GM19463 (cell line): ENCODE results near the gene ERBB2.
"Not testable (repeated sequence)": the region's sequence is repeated elsewhere in the genome, so short reads cannot be mapped to it uniquely, and the experiment has no call there.

Experiments
- ATAC-seq: cut with Tn5 transposase; IDR thresholded peaks from one replicate; pipeline ENCODE4 v1.9.1; 2021; ENCODE audit warnings: mild to moderate bottlenecking, moderate library complexity; ENCODE audit not compliant: unreplicated experiment

The ERBB2 gene

DNA sequence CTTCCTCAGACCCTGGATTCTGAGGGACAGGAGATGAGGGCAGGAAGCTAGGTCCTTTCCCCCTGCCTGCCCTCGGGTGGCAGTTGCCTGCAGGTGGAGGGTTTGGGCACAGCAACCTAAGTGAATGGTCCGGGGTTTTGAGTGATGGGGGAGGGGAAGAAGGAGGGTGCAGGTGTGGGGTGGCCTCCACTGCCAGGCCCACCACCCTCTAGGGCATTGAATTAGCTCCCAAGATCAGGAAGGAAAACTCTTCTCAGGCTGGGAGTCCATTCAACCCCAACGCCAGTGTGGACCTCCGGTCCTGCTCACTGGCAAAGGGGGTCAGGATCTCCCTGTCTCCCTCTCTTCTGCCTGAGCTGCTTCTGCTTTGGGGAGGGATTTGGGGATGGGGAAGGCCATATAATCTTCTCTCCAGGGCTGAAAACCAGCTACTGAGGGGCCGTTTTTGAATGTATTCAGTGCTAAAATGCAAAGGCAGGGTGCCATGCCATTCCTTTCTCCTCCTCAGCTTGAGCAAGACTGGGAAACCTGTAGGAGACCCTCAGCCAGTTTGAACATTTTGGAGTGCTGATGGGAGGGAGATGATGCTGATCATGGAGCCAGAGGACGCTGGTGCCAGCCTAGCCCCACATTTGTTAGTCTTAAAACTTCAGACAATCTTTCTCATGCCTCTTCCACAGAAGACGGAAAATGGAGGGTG lies 56.7 kb downstream of the ERBB2 start:
- ATAC-seq = no peak

DNA sequence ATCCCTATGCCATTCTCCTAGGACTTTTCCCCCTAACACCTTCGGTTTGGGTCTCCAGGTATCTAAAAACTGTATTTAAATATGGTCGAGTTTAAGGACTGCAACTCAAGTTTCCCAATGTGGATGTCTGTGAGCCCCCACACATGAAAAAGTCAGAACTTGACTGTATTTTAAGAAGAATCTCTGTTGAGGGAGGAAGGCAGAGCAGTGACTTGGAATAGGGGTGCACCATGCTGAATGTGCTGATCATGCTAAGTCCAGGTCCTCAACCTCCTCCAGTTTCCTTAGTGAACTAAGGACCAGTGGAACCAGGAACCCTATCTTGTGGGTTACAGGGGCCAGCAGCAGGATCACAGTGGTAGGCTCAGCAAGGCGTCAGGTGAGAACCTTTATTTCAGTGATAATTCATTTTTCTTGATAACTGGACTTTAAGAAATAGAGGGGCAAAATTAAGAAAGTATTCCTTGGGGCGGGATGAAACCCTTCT lies 57.4 kb downstream of the ERBB2 start:
- no peak for ATAC-seq

- ATAC-seq = peak; percentile 20
These were observed 58.3 kb downstream of the ERBB2 start for GRCh38 chr17:39757931-39758873.

DNA sequence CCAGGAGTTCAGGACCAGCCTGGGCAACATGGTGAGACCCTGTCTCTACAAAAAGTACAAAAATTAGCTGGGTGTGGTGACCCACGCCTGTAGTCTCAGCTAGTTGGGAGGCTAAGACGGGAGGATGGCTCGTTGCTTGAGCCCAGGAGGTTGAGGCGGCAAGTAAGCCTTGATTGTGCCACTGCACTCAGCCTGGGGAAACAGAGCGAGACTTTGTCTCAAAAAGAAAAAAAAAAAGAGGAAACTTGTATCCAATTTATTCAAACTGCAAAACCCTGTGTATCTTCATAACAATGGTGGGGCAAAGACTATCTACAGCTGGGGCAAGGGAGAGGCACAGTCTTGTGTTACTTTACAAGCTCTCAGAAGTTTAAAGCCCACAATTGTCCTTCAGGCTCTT lies 59.3 kb downstream of the ERBB2 start:
- ATAC-seq = no peak

DNA sequence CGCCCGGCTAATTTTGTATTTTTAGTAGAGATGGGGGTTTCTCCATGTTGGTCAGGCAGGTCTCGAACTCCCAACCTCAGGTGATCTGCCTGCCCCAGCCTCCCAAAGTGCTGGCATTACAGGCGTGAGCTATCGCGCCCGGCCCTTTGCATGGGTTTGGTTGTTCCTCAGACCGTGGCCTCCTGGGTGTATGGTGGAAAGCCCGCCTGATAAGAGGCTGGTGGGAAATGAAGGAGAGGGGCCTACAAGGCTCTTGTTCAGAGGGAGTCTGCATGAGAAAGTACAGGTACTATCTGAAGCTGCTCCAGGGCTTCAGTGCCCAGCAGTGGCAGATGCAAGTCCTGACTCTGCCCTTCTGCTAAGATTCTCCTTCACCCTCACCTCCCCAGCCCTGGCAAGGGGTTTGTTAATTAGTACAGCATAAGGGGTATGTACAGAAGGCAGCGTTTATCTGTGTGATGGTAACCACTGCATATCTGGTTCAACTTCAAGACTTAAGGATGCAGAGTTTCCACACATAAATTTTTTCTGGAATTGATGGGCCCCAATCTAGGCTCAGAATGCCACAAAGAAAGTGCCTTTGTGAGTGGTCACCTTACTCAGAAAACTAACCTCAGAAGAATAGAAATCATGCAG lies 62.1 kb downstream of the ERBB2 start:
- ATAC-seq = no peak

GRCh38 chr17:39763051-39763820 lies 63.4 kb downstream of the ERBB2 start:
- ATAC-seq = no peak

DNA sequence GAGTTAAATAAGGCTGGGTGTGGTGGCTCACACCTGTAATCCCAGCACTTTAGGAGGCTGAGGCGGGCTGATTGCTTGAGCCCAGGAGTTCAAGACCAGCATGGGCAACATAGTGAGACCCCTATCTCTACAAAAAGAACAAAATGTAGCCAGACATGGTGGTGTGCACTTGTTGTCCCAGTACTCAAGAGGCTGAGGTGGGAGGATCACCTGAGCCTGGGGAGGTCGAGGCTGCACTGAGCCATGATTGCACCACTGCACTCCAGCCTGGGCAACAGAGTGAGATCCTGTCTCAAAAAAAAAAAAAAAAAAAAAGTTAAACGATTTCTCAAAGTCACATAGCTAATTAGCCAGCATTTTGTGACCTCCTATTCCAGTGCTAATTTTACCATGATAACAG lies 64.3 kb downstream of the ERBB2 start:
- ATAC-seq = not testable (repeated sequence)

DNA sequence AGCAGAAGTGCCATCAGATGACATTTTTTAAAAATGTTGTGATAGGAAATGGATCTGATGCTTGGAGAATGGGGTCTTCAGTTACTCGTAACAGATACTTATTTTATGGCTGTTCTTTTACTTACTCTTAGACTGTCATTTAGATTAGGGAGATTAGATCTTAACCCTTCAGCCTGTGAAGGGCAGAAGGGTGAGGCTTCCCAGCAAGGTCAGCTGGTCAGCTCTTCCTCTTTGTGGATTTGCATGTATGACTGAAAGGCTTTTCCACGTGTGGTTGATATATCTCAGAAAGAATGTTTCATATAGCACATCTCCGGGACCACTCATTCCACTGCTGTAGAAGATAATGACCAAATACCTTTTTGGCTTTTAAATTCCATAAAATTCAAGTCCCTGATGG lies 65.3 kb downstream of the ERBB2 start:
- ATAC-seq = no peak

DNA sequence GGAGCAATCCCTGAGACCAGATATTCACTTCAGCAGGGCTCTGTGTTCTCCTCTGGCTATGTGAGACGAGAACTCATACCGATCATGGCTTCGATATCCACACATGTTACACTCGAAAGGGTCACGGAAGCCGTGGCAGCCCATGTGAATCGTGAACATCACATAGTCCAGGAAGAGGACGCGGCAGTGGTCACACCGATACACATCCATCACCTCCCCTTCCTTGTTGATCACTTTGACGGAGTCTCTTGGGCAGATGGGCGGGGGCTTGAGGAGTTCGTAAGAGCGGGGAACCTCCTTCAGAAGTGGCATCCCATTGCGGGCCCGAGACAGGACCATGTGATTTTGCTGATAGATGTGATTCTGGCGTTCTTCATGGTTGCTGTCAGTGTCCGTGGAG lies 65.9 kb downstream of the ERBB2 start:
- ATAC-seq = no peak

DNA sequence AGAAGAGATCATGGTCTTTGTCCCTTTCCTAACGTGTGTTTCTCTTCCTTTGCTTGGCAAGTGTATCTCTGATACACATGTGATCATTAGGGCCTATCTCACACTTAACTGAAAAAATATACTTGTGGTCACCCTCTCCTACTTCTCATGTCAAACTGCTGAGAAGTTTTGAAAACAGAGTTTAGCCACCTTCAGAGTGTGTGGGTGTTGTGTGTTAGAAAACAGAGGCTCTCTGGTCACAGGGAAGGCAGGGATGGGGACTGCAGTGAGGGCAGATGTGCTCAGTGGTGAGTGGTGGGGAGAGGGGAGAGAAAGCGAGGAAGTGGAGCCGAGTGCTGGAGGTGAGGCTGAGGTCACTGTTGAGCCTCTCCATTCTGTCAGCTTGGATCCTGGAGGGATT lies 67.3 kb downstream of the ERBB2 start:
- ATAC-seq = peak; percentile 35

DNA sequence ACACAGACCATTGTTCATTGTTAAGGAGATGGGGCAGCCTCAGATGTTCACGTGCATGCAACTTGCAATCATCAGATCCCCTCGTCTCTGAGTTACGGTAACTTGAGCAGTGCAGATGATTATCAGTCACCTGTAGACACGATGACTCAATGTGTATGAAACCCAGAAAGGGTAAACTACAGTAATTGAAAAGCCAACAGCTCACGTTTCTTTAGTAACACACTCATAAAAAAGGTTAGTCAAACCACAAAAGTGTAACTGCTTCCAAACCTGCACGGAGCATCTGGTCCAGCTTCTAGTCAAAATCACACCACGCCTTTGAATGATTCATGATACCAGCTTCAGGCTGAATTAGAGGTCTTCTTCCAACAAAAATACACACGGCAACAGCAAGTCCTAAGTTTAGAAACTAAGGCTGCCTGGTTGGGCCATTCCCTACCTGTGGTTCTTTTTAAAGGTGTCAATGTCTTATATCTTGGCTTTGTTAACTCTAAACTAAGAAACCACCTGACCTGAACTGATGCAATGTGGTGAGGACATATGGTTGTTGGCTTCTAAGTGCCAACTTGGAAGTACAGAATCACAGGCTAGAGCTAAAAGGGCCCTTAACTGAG lies 70.2 kb downstream of the ERBB2 start:
- peak; percentile 65 for ATAC-seq

- ATAC-seq = no peak
These were observed 72.6 kb downstream of the ERBB2 start for GRCh38 chr17:39772415-39772814.

DNA sequence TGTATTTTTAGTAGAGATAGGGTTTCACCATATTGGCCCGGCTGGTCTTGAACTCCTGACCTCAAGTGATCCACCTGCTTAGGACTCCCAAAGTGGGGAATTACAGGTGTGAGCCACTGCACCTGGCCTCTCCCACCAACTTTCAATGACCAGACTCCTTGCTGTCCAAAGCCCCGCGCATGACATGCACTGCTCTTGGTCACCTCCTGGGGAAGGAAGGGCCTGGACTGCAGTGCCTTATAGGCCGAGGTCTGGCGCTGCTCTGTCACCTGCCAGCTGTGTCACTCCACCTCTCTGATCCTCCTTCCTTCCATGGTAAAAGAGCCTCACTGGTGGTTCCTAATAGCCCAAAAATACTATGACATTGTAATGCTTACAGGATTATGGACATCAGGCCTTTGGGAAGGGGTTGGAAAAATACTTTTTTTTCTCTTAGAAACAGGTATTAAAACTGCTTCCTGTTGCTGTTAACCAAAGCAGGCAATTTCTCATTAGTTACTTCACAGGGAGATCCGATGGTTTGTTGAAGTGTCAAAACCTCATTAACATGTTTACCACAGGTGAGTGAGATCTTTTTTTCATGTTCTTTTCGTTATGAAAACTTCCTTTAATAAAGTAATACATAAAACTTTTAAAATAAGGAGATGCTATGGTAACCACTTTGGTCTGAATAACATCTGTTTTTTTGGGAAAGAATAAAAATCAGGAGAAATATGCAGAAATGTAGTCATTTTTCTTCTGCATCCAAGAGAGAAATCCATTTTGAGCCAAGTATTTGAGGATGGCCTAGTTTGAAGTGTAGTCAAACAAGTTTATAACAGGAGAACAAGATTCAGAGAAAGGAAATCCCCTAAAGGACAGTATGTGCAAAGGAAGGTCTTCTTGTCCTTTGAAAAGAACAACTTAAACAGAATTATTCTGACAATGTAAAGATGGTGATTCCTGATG lies 73.4 kb downstream of the ERBB2 start:
- ATAC-seq = no peak

GRCh38 chr17:39774047-39774446 lies 74.2 kb downstream of the ERBB2 start:
- ATAC-seq = no peak

GRCh38 chr17:39775031-39775430 lies 75.2 kb downstream of the ERBB2 start:
- no peak for ATAC-seq

DNA sequence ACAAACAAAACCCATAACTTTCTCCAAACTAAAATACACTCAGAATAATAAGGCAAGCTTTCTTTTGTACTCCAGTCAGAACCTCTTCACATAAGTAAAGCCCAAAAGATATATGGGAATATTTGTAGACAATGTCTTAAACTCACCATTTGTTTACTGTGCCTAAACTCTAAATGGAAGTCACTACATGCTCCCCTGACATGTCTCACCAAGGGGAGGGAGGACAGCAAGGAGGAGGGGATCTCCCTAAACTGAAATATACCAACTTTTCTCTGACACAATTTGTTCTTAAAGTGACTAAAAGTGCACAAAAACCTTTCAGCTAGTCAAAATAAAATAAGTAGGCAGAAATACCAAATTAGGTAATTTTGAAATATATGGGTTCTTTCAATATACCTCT lies 76.4 kb downstream of the ERBB2 start:
- ATAC-seq = no peak

GRCh38 chr17:39777534-39778365 lies 77.9 kb downstream of the ERBB2 start:
- ATAC-seq = peak; percentile 53
